Mesenteric fat pad (tissue), 1 donor: ENCODE measurements around the gene DENND11. TPM values are rescaled to one million over a fixed set of nuclear protein-coding genes. Genes with fewer than 3 reads are reported as not detected.

ENCODE experiments used
- total RNA-seq: library from RNA; stranded (reverse); fragmentation: NEBNext Ultra II Directional; extraction: Animal tissue kit (Norgen Biotek cat#: 25700); gene quantifications from one replicate; pipeline ENCODE4 v1.2.1, GENCODE V29; 2021
- donor health status: DM: yes; HTN: yes; CAD: no.

Gene DENND11
- total RNA-seq, 1 donor from 2014 or later, result 18.2 TPM

Other genes with a start within 250 kb of the DENND11 start
- 23.2 TPM for gene AGK, start 150.8 kb downstream of the DENND11 start, total RNA-seq
- not detected for gene WEE2, start 6.2 kb upstream of the DENND11 start, total RNA-seq
- 80.2 TPM for gene SSBP1, start 36.2 kb upstream of the DENND11 start, total RNA-seq
- gene TAS2R3, start 61.9 kb upstream of the DENND11 start, total RNA-seq, result 0.61 TPM
- 0.67 TPM for gene TAS2R4, start 74.5 kb upstream of the DENND11 start, total RNA-seq
- gene TAS2R5, start 88.1 kb upstream of the DENND11 start, total RNA-seq, result 1.1 TPM
- gene PRSS37, start 139.3 kb upstream of the DENND11 start, total RNA-seq, result not detected
- not detected for gene OR9A4, start 214.2 kb upstream of the DENND11 start, total RNA-seq
- 2.6 TPM for gene CLEC5A, start 244.8 kb upstream of the DENND11 start, total RNA-seq